Measurements from ENCODE around the gene PIGK. TPM values are rescaled to one million over a fixed set of nuclear protein-coding genes. Genes with fewer than 3 reads are reported as not detected.

PIGK gene
- total RNA-seq: 28.9 and 58.4 TPM in 2 replicates

GRCh38 chr1:77219166-77219887 is at the start of gene PIGK:
PIGK (minus strand) TSS chr1:77219430; CDS start chr1:77219402, 28 bp downstream.

Other genes with a start within 250 kb of the PIGK start
- 21.8 and 97.3 TPM in 2 replicates for gene AK5, start 62.6 kb upstream of the PIGK start, total RNA-seq

Measured in epithelial cell of umbilical artery (primary cell).